HEK293 (cell line): ENCODE data around the gene ELL.

Source experiments
- BCL11A ChIP-seq: fragments of 450-650 bp; formaldehyde crosslinking; IDR thresholded peaks from 2 replicates; pipeline ENCODE4 v1.5.1; 2016; ENCODE audit warnings: low read depth, missing biosample characterization, missing genetic modification characterization
- CTCF ChIP-seq: fragments of 450-650 bp; formaldehyde crosslinking; IDR thresholded peaks from 2 replicates; pipeline ENCODE4 v1.5.1; 2016; ENCODE audit warnings: missing biosample characterization, missing genetic modification characterization
- HOXD13 ChIP-seq: sonication (generic); formaldehyde crosslinking; IDR thresholded peaks from 2 replicates; pipeline ENCODE4 v1.8.0; 2022; ENCODE audit warnings: missing genetic modification reagents, borderline replicate concordance
- PRDM4 ChIP-seq: fragments of 450-650 bp; formaldehyde crosslinking; IDR thresholded peaks from 2 replicates; pipeline ENCODE4 v1.5.1; 2017; ENCODE audit warnings: missing biosample characterization, missing genetic modification characterization
- ZBTB21 ChIP-seq: fragments of 450-650 bp; formaldehyde crosslinking; IDR thresholded peaks from 2 replicates; pipeline ENCODE4 v1.5.1; 2017; ENCODE audit warnings: missing biosample characterization, missing genetic modification characterization
- ZBTB7A ChIP-seq: fragments of 450-650 bp; formaldehyde crosslinking; IDR thresholded peaks from 2 replicates; pipeline ENCODE4 v1.5.1; 2016; ENCODE audit warnings: low read depth, missing biosample characterization, missing genetic modification characterization
- ZNF140 ChIP-seq: fragments of 450-650 bp; formaldehyde crosslinking; IDR thresholded peaks from 2 replicates; pipeline ENCODE4 v1.5.1; 2016; ENCODE audit warnings: missing biosample characterization, missing genetic modification characterization
- ZNF274 ChIP-seq, 2 experiments: fragments of 200-500 bp in 1 of 2; fragments of 450-650 bp in 1 of 2; sonication (Bioruptor generic) in 1 of 2; formaldehyde crosslinking in 1 of 2; IDR thresholded peaks; 2 replicates each; pipeline versions ENCODE4 v1.5.1 to v1.6.1; 2014 to 2016; ENCODE audit warnings: borderline replicate concordance in 1 of 2, inconsistent platforms in 1 of 2, low read length in 1 of 2, missing biosample characterization in 1 of 2, missing genetic modification characterization in 1 of 2
- ZNF510 ChIP-seq: fragments of 450-650 bp; formaldehyde crosslinking; IDR thresholded peaks from 2 replicates; pipeline ENCODE4 v1.5.1; 2018; ENCODE audit warnings: mild to moderate bottlenecking, missing genetic modification characterization, missing biosample characterization; ENCODE audit not compliant: insufficient replicate concordance
- ZNF529 ChIP-seq: fragments of 450-650 bp; formaldehyde crosslinking; IDR thresholded peaks from 2 replicates; pipeline ENCODE4 v1.5.1; 2017; ENCODE audit warnings: missing genetic modification characterization, missing biosample characterization; ENCODE audit not compliant: insufficient replicate concordance
- ZNF707 ChIP-seq: fragments of 450-650 bp; formaldehyde crosslinking; IDR thresholded peaks from 2 replicates; pipeline ENCODE4 v1.5.1; 2016; ENCODE audit warnings: missing biosample characterization, missing genetic modification characterization
- ZNF837 ChIP-seq: fragments of 450-650 bp; formaldehyde crosslinking; IDR thresholded peaks from 2 replicates; pipeline ENCODE4 v1.5.1; 2016; ENCODE audit warnings: missing biosample characterization, missing genetic modification characterization
- ZSCAN30 ChIP-seq: fragments of 450-650 bp; IDR thresholded peaks from 2 replicates; pipeline ENCODE4 v1.5.1; 2018; ENCODE audit warnings: missing biosample characterization, mild to moderate bottlenecking, missing genetic modification characterization, moderate library complexity
- TF ChIP-seq, protein P1 (sequence below): fragments of 450-650 bp; formaldehyde crosslinking; IDR thresholded peaks from 2 replicates; pipeline ENCODE4 v1.5.1; 2016; ENCODE audit warnings: missing biosample characterization, missing genetic modification characterization

GRCh38 chr19:18464646-18465045 lies 57.2 kb downstream of the ELL start:
- TF ChIP-seq ZNF529 (tag by site-specific recombination) (no peak), ZNF837 (tag by site-specific recombination) (no peak), BCL11A (tag by site-specific recombination) (no peak), ZSCAN30 (no peak), CTCF (tag by site-specific recombination) (no peak), ZNF707 (tag by site-specific recombination) (no peak), HOXD13 (CRISPR knock-in tag) (no peak), ZNF140 (tag by site-specific recombination) (no peak), ZBTB7A (tag by site-specific recombination) (no peak), ZNF274 (IDR thresholded peaks at IDR 0.05; ENCODE audit: low read length) (no peak), ZNF274 (tag by site-specific recombination; IDR thresholded peaks at IDR 0.05; ENCODE audit: borderline replicate concordance) (no peak), PRDM4 (tag by site-specific recombination) (no peak), ZNF510 (no peak), ZBTB21 (tag by site-specific recombination) (no peak)
- TF ChIP-seq, protein P1, sequence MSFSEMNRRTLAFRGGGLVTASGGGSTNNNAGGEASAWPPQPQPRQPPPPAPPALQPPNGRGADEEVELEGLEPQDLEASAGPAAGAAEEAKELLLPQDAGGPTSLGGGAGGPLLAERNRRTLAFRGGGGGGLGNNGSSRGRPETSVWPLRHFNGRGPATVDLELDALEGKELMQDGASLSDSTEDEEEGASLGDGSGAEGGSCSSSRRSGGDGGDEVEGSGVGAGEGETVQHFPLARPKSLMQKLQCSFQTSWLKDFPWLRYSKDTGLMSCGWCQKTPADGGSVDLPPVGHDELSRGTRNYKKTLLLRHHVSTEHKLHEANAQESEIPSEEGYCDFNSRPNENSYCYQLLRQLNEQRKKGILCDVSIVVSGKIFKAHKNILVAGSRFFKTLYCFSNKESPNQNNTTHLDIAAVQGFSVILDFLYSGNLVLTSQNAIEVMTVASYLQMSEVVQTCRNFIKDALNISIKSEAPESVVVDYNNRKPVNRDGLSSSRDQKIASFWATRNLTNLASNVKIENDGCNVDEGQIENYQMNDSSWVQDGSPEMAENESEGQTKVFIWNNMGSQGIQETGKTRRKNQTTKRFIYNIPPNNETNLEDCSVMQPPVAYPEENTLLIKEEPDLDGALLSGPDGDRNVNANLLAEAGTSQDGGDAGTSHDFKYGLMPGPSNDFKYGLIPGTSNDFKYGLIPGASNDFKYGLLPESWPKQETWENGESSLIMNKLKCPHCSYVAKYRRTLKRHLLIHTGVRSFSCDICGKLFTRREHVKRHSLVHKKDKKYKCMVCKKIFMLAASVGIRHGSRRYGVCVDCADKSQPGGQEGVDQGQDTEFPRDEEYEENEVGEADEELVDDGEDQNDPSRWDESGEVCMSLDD (tag by site-specific recombination), result no peak
